Measurements from ENCODE around the gene SPHK2.

GRCh38 chr19:48645620-48646000 lies 26.3 kb downstream of the SPHK2 start:
- TF ChIP-seq CTCF (IDR thresholded peaks at IDR 0.05), result no peak
- no peak for TF ChIP-seq POLR2A (IDR thresholded peaks at IDR 0.05)
- no peak for TF ChIP-seq EP300 (IDR thresholded peaks at IDR 0.05)

Data from ovary (tissue), 3 donors.